Upper lobe of left lung (tissue), 6 donors: Measurements from ENCODE around the gene PLD2. TPM values are rescaled to one million over a fixed set of nuclear protein-coding genes. Genes with fewer than 3 reads are reported as not detected.
A peak's percentile ranks its signal among the peaks of the same experiment; 100 is the strongest.

ENCODE experiments used
- ATAC-seq, 2 donors: fragments of 200-7000 bp; cut with Tn5 transposase; one replicate each; pipeline ENCODE4 v1.9.1; 2022; ENCODE audit warnings: mild to moderate bottlenecking in 2 of 2, moderate library complexity in 2 of 2; ENCODE audit not compliant: low FRiP score in 2 of 2
- DNase-seq, 2 donors: peaks; one replicate each; pipeline ENCODE4 v3.0.0-alpha.2; 2019 to 2020
- H3K27ac ChIP-seq, 4 donors: fragments of 200-600 bp; sonication (generic); one replicate each; pipeline ENCODE4 v1.5.1; 2016 to 2019
- H3K27me3 ChIP-seq, 4 donors: fragments of 200-600 bp; sonication (generic); one replicate each; pipeline ENCODE4 v1.5.1; 2017 to 2019
- H3K36me3 ChIP-seq, 4 donors: fragments of 200-600 bp; sonication (generic); one replicate each; pipeline ENCODE4 v1.5.1; 2016 to 2019
- H3K4me1 ChIP-seq, 4 donors: fragments of 200-600 bp; sonication (generic); one replicate each; pipeline ENCODE4 v1.5.1; 2018 to 2019
- H3K4me3 ChIP-seq, 4 donors: fragments of 200-600 bp; sonication (generic); one replicate each; pipeline ENCODE4 v1.5.1; 2017 to 2019; ENCODE audit warnings: mild to moderate bottlenecking in 2 of 4, moderate library complexity in 1 of 4
- H3K9me3 ChIP-seq, 4 donors: fragments of 200-600 bp; sonication (generic); one replicate each; pipeline ENCODE4 v1.5.1; 2018 to 2019
- CTCF ChIP-seq, 6 experiments: fragments of 450-650 bp in 4 of 6; fragments of 200-600 bp in 2 of 6; sonication (generic) in 2 of 6; IDR thresholded peaks; one replicate each; pipeline ENCODE4 v1.5.1; 2016 to 2019; ENCODE audit warnings: antibody characterized with exemption in 6 of 6
- EP300 ChIP-seq, 4 donors: sonication (generic); formaldehyde crosslinking; IDR thresholded peaks; one replicate each; pipeline ENCODE4 v1.5.1; 2017; ENCODE audit warnings: antibody characterized with exemption in 4 of 4, control low read depth in 2 of 4
- POLR2A ChIP-seq, 4 donors: fragments of 450-650 bp; IDR thresholded peaks; one replicate each; pipeline ENCODE4 v1.5.1; 2016 to 2017; ENCODE audit warnings: antibody characterized with exemption in 4 of 4, mild to moderate bottlenecking in 2 of 4
- POLR2AphosphoS5 ChIP-seq, 2 donors: sonication (generic); formaldehyde crosslinking; IDR thresholded peaks; one replicate each; pipeline ENCODE4 v1.5.1; 2017; ENCODE audit warnings: antibody characterized with exemption in 2 of 2
- WGBS, 2 donors: methylation state at CpG; one replicate each; pipeline ENCODE4 v1.1.5; 2017 to 2018; 5-methylcytosine and 5-hydroxymethylcytosine counted together
- total RNA-seq, 6 donors: library from RNA; depleted of rRNA in 4 of 6; stranded (reverse); fragments of >200 nt in 4 of 6; gene quantifications; one replicate each; pipeline versions ENCODE4 v1.1.0 to v1.2.1, GENCODE V29; 2016 to 2021
- donor health status: DM: no; HTN: no; CAD: no; lungs with moderate emphysema.
- donor health status: DM: no; HTN: yes; CAD: no; lungs with severe emphysema.

Gene PLD2
- total RNA-seq, 6 donors from 2014 or later = 15.0 to 51.3 (median 37.6) TPM

GRCh38 chr17:4789701-4789950 lies 17.3 kb upstream of the PLD2 start:
- H3K4me1 ChIP-seq = peaks cover 33 to 47% (median 39%) of the 10 kb centered on the region in 4 donors
- DNase-seq = no peak
- 0% methylated on average over 20 of the region's 25 CpGs; no CpG with 5 or more reads in 1 of the 2 donors for WGBS, 2 donors
- TF ChIP-seq CTCF (IDR thresholded peaks at IDR 0.05) = no peak
- no peak for TF ChIP-seq EP300 (IDR thresholded peaks at IDR 0.05)
- TF ChIP-seq POLR2A (IDR thresholded peaks at IDR 0.05) = no peak
- TF ChIP-seq POLR2AphosphoS5 (IDR thresholded peaks at IDR 0.05) = no peak
- H3K36me3 ChIP-seq = no peaks in the 10 kb centered on the region
- peaks cover 0 to 6% (median 0%) of the 10 kb centered on the region in 4 donors for H3K27me3 ChIP-seq
- no peak for ATAC-seq
- peak overlapping the region; percentile 89 to 97 (median 92) for H3K27ac ChIP-seq
- H3K4me3 ChIP-seq = peak overlapping the region; percentile 70 to 79 (median 78)
- H3K9me3 ChIP-seq = no peaks in the 10 kb centered on the region

GRCh38 chr17:4789951-4790704 lies 16.8 kb upstream of the PLD2 start:
- H3K4me1 ChIP-seq = peaks cover 32 to 46% (median 37%) of the 10 kb centered on the region in 4 donors
- peak overlapping the region; percentile 89 to 97 (median 92) for H3K27ac ChIP-seq
- peak overlapping the region; percentile 70 to 79 (median 78) for H3K4me3 ChIP-seq
- H3K36me3 ChIP-seq = no peaks in the 10 kb centered on the region
- TF ChIP-seq CTCF (IDR thresholded peaks at IDR 0.05) = peak; percentile 70 to 99 (median 98)
- peak in 1 of 4 donors; percentile 15 for TF ChIP-seq EP300 (IDR thresholded peaks at IDR 0.05)
- TF ChIP-seq POLR2A (IDR thresholded peaks at IDR 0.05) = peak in 3 of 4 donors; percentile 56 to 96 (median 85)
- TF ChIP-seq POLR2AphosphoS5 (IDR thresholded peaks at IDR 0.05) = peak; percentile 64
- DNase-seq = peak; percentile 90 to 97
- 0% methylated on average over 27 to 52 of the region's 91 CpGs for WGBS, 2 donors
- ATAC-seq = peak; percentile 92 to 95
- H3K27me3 ChIP-seq = peaks cover 0 to 5% (median 0%) of the 10 kb centered on the region in 4 donors
- no peaks in the 10 kb centered on the region for H3K9me3 ChIP-seq

- no peak for ATAC-seq
- H3K9me3 ChIP-seq = no peaks in the 10 kb centered on the region
- H3K4me3 ChIP-seq = peak overlapping the region in 3 of 4 donors; percentile 70 to 79 (median 79)
- peak overlapping the region; percentile 89 to 97 (median 92) for H3K27ac ChIP-seq
- TF ChIP-seq EP300 (IDR thresholded peaks at IDR 0.05) (no peak), POLR2A (IDR thresholded peaks at IDR 0.05) (no peak), CTCF (IDR thresholded peaks at IDR 0.05) (no peak), POLR2AphosphoS5 (IDR thresholded peaks at IDR 0.05) (no peak)
- WGBS, 2 donors = 49 to 51% methylated on average over 7 of the region's 7 CpGs
- H3K36me3 ChIP-seq = no peaks in the 10 kb centered on the region
- H3K27me3 ChIP-seq = no peaks in the 10 kb centered on the region
- DNase-seq = no peak
- H3K4me1 ChIP-seq = peaks cover 29 to 40% (median 33%) of the 10 kb centered on the region in 4 donors
These were observed 16.3 kb upstream of the PLD2 start for GRCh38 chr17:4790705-4791088.

- no peak for DNase-seq
- Histone ChIP-seq H3K27me3 (no peaks in the 10 kb centered on the region), H3K9me3 (no peaks in the 10 kb centered on the region), H3K4me1 (peaks cover 9 to 17% (median 14%) of the 10 kb centered on the region in 4 donors), H3K36me3 (peaks cover 0 to 23% (median 12%) of the 10 kb centered on the region in 4 donors), H3K27ac (peak overlapping the region in 2 of 4 donors; percentile 87 to 89), H3K4me3 (no peak overlapping the region)
- ATAC-seq = no peak
- 96% methylated on average over 1 of the region's 1 CpG for WGBS, 2 donors
- TF ChIP-seq POLR2A (IDR thresholded peaks at IDR 0.05) (no peak), EP300 (IDR thresholded peaks at IDR 0.05) (no peak), CTCF (IDR thresholded peaks at IDR 0.05) (no peak), POLR2AphosphoS5 (IDR thresholded peaks at IDR 0.05) (no peak)
These were observed 11.8 kb upstream of the PLD2 start for GRCh38 chr17:4795168-4795567.
